Stimulated activated CD4-positive, alpha-beta T cell treated with anti-CD3 and anti-CD28 coated beads, Interleukin-1b, Interleukin-23, amount 100 ng/mL, for 4 hours (primary cell): Measurements from ENCODE around the gene SSBP4.

ENCODE experiments used
- DNase-seq, 2 donors: peaks; one replicate each; pipeline ENCODE4 v3.0.0-alpha.2; 2020; ENCODE audit warnings: low read depth in 2 of 2

The SSBP4 gene

GRCh38 chr19:18420930-18421329, 1.7 kb downstream of the SSBP4 start:
- no peak for DNase-seq

- DNase-seq = no peak
Measured at GRCh38 chr19:18421371-18421959, 2.3 kb downstream of the SSBP4 start.

GRCh38 chr19:18422530-18423191, 3.5 kb downstream of the SSBP4 start:
- no peak for DNase-seq

GRCh38 chr19:18423258-18424020, 4.2 kb downstream of the SSBP4 start:
- DNase-seq = no peak

- DNase-seq = no peak
Measured at GRCh38 chr19:18424122-18424889, 5.1 kb downstream of the SSBP4 start.

GRCh38 chr19:18424890-18425514, 5.8 kb downstream of the SSBP4 start:
- no peak for DNase-seq

- no peak for DNase-seq
Measured at GRCh38 chr19:18425515-18426415, 6.6 kb downstream of the SSBP4 start.

GRCh38 chr19:18426416-18426767, 7.2 kb downstream of the SSBP4 start:
- DNase-seq = no peak

GRCh38 chr19:18427080-18427742, 8.0 kb downstream of the SSBP4 start:
- DNase-seq = no peak

- no peak for DNase-seq
Measured at GRCh38 chr19:18427743-18428113, 8.5 kb downstream of the SSBP4 start.

GRCh38 chr19:18428173-18428786, 9.1 kb downstream of the SSBP4 start:
- no peak for DNase-seq

GRCh38 chr19:18428787-18429674, 9.8 kb downstream of the SSBP4 start:
- DNase-seq = peak; percentile 49 to 57

GRCh38 chr19:18429717-18430416, 10.7 kb downstream of the SSBP4 start:
- DNase-seq = no peak

- DNase-seq = no peak
Measured at GRCh38 chr19:18430417-18431144, 11.4 kb downstream of the SSBP4 start.

- no peak for DNase-seq
Measured at GRCh38 chr19:18431351-18432197, 12.4 kb downstream of the SSBP4 start.

- no peak for DNase-seq
Measured at GRCh38 chr19:18432275-18433014, 13.2 kb downstream of the SSBP4 start.
